Omental fat pad (tissue), 4 donors: ENCODE results near the gene C18orf63. TPM values are rescaled to one million over a fixed set of nuclear protein-coding genes. Genes with fewer than 3 reads are reported as not detected.

Experiments
- ATAC-seq: fragments of 150-250 bp; one replicate; pipeline ENCODE4 v1.9.1; 2016; ENCODE audit warnings: mild to moderate bottlenecking, moderate library complexity; ENCODE audit not compliant: low FRiP score
- DNase-seq: peaks from one replicate; pipeline ENCODE4 v3.0.0-alpha.2; 2019; ENCODE audit warnings: low spot score
- total RNA-seq, 4 donors: library from RNA; depleted of rRNA; stranded (reverse); fragments of >200 nt; gene quantifications; one replicate each; pipeline ENCODE4 v1.1.0, GENCODE V29; 2016
- TF ChIP-seq, protein P1 (sequence below), 3 donors: fragments of 450-650 bp; IDR thresholded peaks; one replicate each; pipeline ENCODE4 v1.5.1; 2016 to 2017; ENCODE audit warnings: antibody characterized with exemption in 3 of 3, mild to moderate bottlenecking in 3 of 3, moderate library complexity in 2 of 3

C18orf63 gene
- total RNA-seq, 4 donors from 2014 or later: not detected

- ATAC-seq: no peak
- TF ChIP-seq, protein P1, sequence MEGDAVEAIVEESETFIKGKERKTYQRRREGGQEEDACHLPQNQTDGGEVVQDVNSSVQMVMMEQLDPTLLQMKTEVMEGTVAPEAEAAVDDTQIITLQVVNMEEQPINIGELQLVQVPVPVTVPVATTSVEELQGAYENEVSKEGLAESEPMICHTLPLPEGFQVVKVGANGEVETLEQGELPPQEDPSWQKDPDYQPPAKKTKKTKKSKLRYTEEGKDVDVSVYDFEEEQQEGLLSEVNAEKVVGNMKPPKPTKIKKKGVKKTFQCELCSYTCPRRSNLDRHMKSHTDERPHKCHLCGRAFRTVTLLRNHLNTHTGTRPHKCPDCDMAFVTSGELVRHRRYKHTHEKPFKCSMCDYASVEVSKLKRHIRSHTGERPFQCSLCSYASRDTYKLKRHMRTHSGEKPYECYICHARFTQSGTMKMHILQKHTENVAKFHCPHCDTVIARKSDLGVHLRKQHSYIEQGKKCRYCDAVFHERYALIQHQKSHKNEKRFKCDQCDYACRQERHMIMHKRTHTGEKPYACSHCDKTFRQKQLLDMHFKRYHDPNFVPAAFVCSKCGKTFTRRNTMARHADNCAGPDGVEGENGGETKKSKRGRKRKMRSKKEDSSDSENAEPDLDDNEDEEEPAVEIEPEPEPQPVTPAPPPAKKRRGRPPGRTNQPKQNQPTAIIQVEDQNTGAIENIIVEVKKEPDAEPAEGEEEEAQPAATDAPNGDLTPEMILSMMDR (IDR thresholded peaks at IDR 0.05): no peak
- no peak for DNase-seq
Measured at GRCh38 chr18:74373428-74373827, 57.8 kb downstream of the C18orf63 start.

DNA sequence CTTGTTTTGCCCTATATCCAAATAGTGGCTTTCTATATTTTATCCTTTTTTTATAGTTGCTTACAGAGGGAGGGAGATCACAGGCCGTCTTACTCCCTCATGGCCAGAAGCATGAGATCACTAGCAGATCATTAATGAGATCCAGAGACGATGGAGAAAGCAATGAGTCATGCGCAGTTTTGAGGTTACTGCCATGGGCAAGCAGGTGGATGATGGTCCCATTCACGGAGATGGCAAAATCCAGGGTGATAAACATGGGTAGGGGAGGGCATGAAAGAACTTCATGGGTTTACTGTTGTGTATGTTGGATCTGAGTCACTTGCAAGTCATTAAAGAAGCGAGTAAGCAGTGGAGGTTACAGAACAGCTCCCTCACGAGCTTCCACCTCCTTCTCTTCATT is 60.4 kb downstream of the C18orf63 start:
- DNase-seq (no peak), ATAC-seq (no peak)
- TF ChIP-seq, protein P1 (IDR thresholded peaks at IDR 0.05): no peak

GRCh38 chr18:74376523-74376922 is 60.9 kb downstream of the C18orf63 start:
- no peak for ATAC-seq
- TF ChIP-seq, protein P1 (IDR thresholded peaks at IDR 0.05): no peak
- no peak for DNase-seq

DNA sequence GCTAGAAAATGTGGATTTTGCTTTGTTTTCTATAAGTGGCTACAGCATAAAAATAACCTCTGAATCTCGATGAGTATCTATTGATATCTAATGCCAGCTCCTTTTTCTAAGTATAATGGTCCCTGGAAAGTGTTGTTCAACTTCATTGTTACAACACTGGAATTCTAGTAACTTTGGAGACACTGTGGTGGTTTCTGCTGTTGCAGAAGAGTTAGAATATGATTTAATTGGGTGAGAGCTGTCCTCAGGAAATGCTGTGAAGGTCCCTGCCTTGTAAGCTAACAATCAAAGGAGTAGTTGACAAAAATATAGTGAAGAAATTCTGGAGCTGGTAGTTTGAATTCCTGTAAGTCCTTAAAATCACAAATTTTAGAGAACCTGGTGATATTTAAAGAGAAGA is 62.1 kb downstream of the C18orf63 start:
- TF ChIP-seq, protein P1 (IDR thresholded peaks at IDR 0.05): no peak
- DNase-seq (no peak), ATAC-seq (no peak)

DNA sequence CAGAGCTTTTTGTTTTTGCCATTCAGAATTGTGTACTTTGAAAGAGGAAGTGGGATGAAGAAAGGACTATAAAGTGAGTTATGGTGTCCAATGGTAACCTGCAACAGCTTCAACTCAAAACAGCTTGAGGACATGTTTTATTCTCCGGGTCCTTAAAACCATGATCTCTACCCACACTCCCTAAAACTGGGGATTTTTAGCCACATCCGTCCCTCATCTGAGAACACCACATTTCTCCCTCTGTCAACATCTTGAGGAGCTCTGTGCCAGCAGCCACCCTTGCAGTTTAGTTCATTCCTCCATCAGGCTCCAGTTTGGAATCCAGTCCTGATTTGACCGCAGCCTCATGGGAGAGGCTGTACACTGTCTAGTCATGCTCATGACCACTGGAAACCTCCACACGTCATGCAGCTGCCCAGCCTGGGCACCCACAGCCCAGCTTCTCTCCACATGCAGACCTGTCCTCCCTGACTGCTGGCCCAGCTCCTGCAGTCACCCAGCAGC is 62.6 kb downstream of the C18orf63 start:
- ATAC-seq (no peak), DNase-seq (no peak)
- TF ChIP-seq, protein P1 (IDR thresholded peaks at IDR 0.05): no peak

DNA sequence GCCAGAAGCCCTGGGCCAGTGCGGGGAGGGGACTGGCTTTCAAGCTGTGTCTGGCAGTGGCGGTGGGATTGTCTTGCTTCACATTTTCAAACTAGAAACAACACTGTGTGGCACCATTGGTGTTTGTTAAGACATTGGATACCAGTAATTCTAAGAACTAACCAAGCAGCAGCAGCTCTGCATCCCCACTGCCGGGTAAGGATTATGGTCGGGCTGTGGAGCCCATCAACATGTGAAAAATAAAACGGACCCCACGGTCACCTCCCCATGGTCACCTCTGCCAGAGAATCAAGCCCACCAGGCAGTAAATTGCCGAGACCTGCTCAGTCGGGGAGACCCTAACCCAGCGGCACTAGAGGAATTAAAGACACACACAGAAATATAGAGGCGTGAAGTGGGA is 65.3 kb downstream of the C18orf63 start:
- DNase-seq (no peak), ATAC-seq (no peak)
- TF ChIP-seq, protein P1 (IDR thresholded peaks at IDR 0.05): no peak

- TF ChIP-seq, protein P1 (IDR thresholded peaks at IDR 0.05): no peak
- DNase-seq (no peak), ATAC-seq (no peak)
Measured at GRCh38 chr18:74381621-74382295, 66.1 kb downstream of the C18orf63 start.
